Retinal pigment epithelial cell (primary cell): ENCODE measurements around the gene FAM53B.

Source experiments
- DNase-seq: peaks from one replicate; pipeline ENCODE4 v3.0.0-alpha.2; 2010; ENCODE audit warnings: low read depth
- H3K4me3 ChIP-seq: 2 replicates; pipeline ENCODE4 v1.5.1; 2011; ENCODE audit warnings: mild to moderate bottlenecking, low read length, control low read depth, moderate library complexity
- CTCF ChIP-seq: conservative IDR thresholded peaks from 2 replicates; pipeline ENCODE4 v1.5.1; 2011; ENCODE audit warnings: low read depth, low read length, control low read depth, inconsistent platforms

FAM53B gene

GRCh38 chr10:124574456-124575070 lies 169.6 kb downstream of the FAM53B start:
- H3K4me3 ChIP-seq: no peak overlapping the region
- no peak for DNase-seq
- TF ChIP-seq CTCF: no peak

GRCh38 chr10:124573726-124574455 lies 170.3 kb downstream of the FAM53B start:
- no peak for DNase-seq
- no peak for TF ChIP-seq CTCF
- no peak overlapping the region for H3K4me3 ChIP-seq

- no peak for TF ChIP-seq CTCF
- no peak overlapping the region for H3K4me3 ChIP-seq
- DNase-seq: no peak
Observed at GRCh38 chr10:124572751-124573150, 171.4 kb downstream of the FAM53B start.

GRCh38 chr10:124570646-124571045 lies 173.5 kb downstream of the FAM53B start:
- DNase-seq: no peak
- no peak for TF ChIP-seq CTCF
- no peak overlapping the region for H3K4me3 ChIP-seq

- no peak overlapping the region for H3K4me3 ChIP-seq
- DNase-seq: no peak
- no peak for TF ChIP-seq CTCF
Observed at GRCh38 chr10:124569623-124570470, 174.3 kb downstream of the FAM53B start.
